GM23338 (cell line): ENCODE data around the gene RHOH.

Source experiments
- CTCF ChIP-seq, 2 experiments: fragments of 200-600 bp in 1 of 2; sonication (generic) in 1 of 2; conservative IDR thresholded peaks; 2 replicates each; pipeline versions ENCODE4 v1.5.1 to v1.6.1; 2016 to 2017; ENCODE audit warnings: antibody characterized with exemption in 2 of 2, low read depth in 2 of 2, mild to moderate bottlenecking in 2 of 2, moderate library complexity in 1 of 2
- EZH2 ChIP-seq: fragments of 200-600 bp; sonication (generic); IDR thresholded peaks from one replicate; pipeline ENCODE4 v1.8.0; 2017; ENCODE audit warnings: antibody characterized with exemption, mild to moderate bottlenecking, low read depth; ENCODE audit not compliant: unreplicated experiment
- EZH2phosphoT487 ChIP-seq: fragments of 200-600 bp; sonication (generic); IDR thresholded peaks from one replicate; pipeline ENCODE4 v1.8.1; 2018; ENCODE audit warnings: antibody characterized with exemption; ENCODE audit not compliant: unreplicated experiment
- JUNB ChIP-seq: IDR thresholded peaks from one replicate; pipeline ENCODE4 v1.6.1; 2016; ENCODE audit warnings: antibody characterized with exemption; ENCODE audit not compliant: unreplicated experiment
- POLR2AphosphoS5 ChIP-seq: IDR thresholded peaks from 2 replicates; pipeline ENCODE4 v1.6.1; 2016; ENCODE audit warnings: antibody characterized with exemption, low read depth
- REST ChIP-seq: IDR thresholded peaks from one replicate; pipeline ENCODE4 v1.6.1; 2018; ENCODE audit warnings: antibody characterized with exemption; ENCODE audit not compliant: unreplicated experiment
- ZNF462 ChIP-seq: fragments of 250-450 bp; sonication (Bioruptor Pico); IDR thresholded peaks from 2 replicates; pipeline ENCODE4 v1.5.0; 2020; ENCODE audit warnings: mild to moderate bottlenecking, moderate library complexity

GRCh38 chr4:40234519-40235039, 37.7 kb downstream of the RHOH start:
- TF ChIP-seq CTCF (conservative IDR thresholded peaks at IDR 0.05; ENCODE audit: low read depth in 2 of 2) (no peak), EZH2phosphoT487 (no peak), JUNB (no peak), ZNF462 (CRISPR knock-in tag) (no peak), POLR2AphosphoS5 (no peak), EZH2 (no peak), REST (no peak)
